Ascending aorta (tissue), 2 donors: ENCODE measurements around the gene MYO1D. TPM values are rescaled to one million over a fixed set of nuclear protein-coding genes. Genes with fewer than 3 reads are reported as not detected.
"Not testable (repeated sequence)": the region's sequence is repeated elsewhere in the genome, so short reads cannot be mapped to it uniquely, and the experiment has no call there.

ENCODE experiments used
- DNase-seq, 2 donors: peaks; one replicate each; pipeline ENCODE4 v3.0.0-alpha.2; 2019; ENCODE audit warnings: low spot score in 2 of 2
- H3K27ac ChIP-seq, 2 donors: fragments of 200-600 bp; sonication (generic); one replicate each; pipeline ENCODE4 v1.5.1; 2016 to 2017; ENCODE audit warnings: mild to moderate bottlenecking in 1 of 2
- H3K27me3 ChIP-seq: fragments of 200-600 bp; sonication (generic); one replicate; pipeline ENCODE4 v1.5.1; 2017
- H3K36me3 ChIP-seq, 2 donors: fragments of 200-600 bp; sonication (generic); one replicate each; pipeline ENCODE4 v1.5.1; 2016
- H3K4me1 ChIP-seq, 2 donors: fragments of 200-600 bp; sonication (generic); one replicate each; pipeline ENCODE4 v1.5.1; 2016 to 2017; ENCODE audit warnings: mild to moderate bottlenecking in 1 of 2
- H3K4me3 ChIP-seq, 2 donors: fragments of 200-600 bp; sonication (generic); one replicate each; pipeline ENCODE4 v1.5.1; 2016 to 2017; ENCODE audit warnings: mild to moderate bottlenecking in 1 of 2
- H3K9me3 ChIP-seq, 2 donors: fragments of 200-600 bp; sonication (generic); one replicate each; pipeline ENCODE4 v1.5.1; 2016
- intact Hi-C: fragments of 100-400 bp; cut with DNase I; formaldehyde crosslinking; loops from one replicate; pipeline ENCODE4 v1.15.1; 2023
- total RNA-seq: library from RNA; depleted of rRNA; stranded (reverse); fragments of >200 nt; gene quantifications from one replicate; pipeline ENCODE4 v1.1.0, GENCODE V29; 2016
- TF ChIP-seq, protein P1 (sequence below), 3 experiments: fragments of 200-600 bp in 2 of 3; fragments of 450-650 bp in 1 of 3; sonication (generic) in 2 of 3; IDR thresholded peaks; one replicate each; pipeline ENCODE4 v1.5.1; 2016 to 2019; ENCODE audit warnings: antibody characterized with exemption in 3 of 3, mild to moderate bottlenecking in 1 of 3, moderate library complexity in 1 of 3

Gene MYO1D
- total RNA-seq = 105 TPM

DNA sequence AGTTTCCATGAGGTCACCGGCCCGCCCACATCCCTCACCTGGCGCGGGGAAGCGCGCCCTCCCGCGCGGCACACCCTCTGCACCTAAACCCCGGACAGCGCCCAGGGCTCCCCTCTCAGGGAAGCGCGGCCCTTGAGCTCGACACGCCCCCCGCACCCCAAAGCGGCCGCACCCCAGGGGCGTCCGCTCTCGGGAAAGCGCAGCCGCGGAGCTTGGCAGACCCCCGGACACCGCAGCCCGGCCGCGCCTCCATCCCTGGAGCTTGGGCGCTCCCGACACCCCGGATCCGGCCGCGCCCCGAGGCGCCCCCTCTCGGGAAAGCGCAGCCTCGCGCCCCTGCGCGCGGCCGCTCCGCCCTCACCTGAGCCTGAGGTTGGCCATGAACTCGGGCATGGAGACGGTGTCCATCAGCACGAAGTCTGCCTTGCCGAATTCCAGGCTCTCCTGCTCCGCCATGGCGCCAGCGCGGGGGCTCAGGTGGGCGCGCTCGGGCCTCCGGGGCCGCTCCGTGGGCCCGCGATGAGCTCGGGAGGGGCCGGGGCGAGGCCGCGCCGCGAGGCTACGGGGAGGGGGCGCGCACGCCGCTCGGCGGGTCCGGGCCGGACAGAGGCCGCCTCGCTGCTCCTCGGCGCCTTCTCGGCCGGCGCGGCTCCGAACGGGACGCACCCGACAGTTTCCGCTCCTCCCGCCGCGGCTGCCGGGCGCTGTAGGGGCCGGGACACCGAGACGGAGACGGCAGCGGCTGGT lies at the start of gene MYO1D:
MYO1D (minus strand) TSS at position 708 of the 747 bp plus-strand sequence; CDS start at position 456, 252 bp downstream.
- intact Hi-C loops = loop anchor here (1.0 to 10.0 kb wide), 7 partner anchors 34 to 394 kb away; no protein-coding TSS in a partner anchor
- Histone ChIP-seq H3K4me3 (peak within 1 kb of the TSS; percentile 85 to 93), H3K4me1 (peaks cover 5 to 26% of the 10 kb centered on the region in 2 donors), H3K27ac (peak within 1 kb of the TSS; percentile 96 to 98), H3K9me3 (no peaks in the 10 kb centered on the region), H3K36me3 (no peaks in the 10 kb centered on the region), H3K27me3 (no peaks in the 10 kb centered on the region)
- TF ChIP-seq, protein P1, sequence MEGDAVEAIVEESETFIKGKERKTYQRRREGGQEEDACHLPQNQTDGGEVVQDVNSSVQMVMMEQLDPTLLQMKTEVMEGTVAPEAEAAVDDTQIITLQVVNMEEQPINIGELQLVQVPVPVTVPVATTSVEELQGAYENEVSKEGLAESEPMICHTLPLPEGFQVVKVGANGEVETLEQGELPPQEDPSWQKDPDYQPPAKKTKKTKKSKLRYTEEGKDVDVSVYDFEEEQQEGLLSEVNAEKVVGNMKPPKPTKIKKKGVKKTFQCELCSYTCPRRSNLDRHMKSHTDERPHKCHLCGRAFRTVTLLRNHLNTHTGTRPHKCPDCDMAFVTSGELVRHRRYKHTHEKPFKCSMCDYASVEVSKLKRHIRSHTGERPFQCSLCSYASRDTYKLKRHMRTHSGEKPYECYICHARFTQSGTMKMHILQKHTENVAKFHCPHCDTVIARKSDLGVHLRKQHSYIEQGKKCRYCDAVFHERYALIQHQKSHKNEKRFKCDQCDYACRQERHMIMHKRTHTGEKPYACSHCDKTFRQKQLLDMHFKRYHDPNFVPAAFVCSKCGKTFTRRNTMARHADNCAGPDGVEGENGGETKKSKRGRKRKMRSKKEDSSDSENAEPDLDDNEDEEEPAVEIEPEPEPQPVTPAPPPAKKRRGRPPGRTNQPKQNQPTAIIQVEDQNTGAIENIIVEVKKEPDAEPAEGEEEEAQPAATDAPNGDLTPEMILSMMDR (IDR thresholded peaks at IDR 0.05) = peak; percentile 18 to 59 (median 26)
- peak; percentile 21 to 70 for DNase-seq

DNA sequence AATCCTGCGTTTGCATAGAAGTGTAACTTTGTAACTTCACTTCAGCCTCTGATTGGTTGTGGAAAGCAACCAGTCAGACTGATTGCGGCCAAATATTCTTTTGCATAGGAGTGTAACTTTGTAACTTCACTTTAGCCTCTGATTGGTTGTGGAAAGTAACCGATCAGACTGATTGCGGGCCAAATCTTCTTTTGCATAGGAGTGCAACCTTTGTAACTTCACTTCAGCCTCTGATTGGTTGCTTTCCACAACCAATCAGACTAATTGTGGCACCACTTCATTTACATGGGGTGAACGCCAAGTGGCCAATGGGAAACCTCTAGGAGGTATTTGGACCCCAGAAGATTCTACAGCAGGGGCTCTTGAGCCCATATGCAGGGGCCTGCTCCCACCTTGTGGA lies 49.3 kb upstream of the MYO1D start:
- Histone ChIP-seq H3K4me3 (no peak overlapping the region), H3K4me1 (peaks cover 3 to 10% of the 10 kb centered on the region in 2 donors), H3K36me3 (no peaks in the 10 kb centered on the region), H3K27ac (no peak overlapping the region), H3K9me3 (no peaks in the 10 kb centered on the region), H3K27me3 (no peaks in the 10 kb centered on the region)
- no peak for DNase-seq
- intact Hi-C loops = loop anchor here (5.0 kb wide), 2 partner anchors 269 to 429 kb away; no protein-coding TSS in a partner anchor
- TF ChIP-seq, protein P1 (IDR thresholded peaks at IDR 0.05) = no peak

DNA sequence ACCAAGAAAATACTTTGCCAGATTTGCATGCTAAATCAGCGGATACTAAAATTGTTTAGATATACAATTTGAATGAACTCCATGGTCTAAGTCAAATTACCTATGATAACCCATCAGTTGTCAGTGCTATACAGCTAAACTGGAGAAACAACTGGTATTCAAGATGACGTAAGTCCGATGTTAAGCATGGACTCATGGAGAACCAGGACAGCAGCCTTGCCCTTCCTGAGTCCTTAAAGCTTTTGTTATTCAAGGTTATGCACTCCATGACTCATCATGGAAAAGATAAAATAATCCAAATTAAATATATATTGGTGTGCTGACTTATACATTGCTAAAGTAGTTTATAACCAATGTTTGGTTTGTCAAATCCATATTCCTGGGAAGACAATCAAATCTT lies 47.0 kb upstream of the MYO1D start:
- intact Hi-C loops = not testable (repeated sequence)

DNA sequence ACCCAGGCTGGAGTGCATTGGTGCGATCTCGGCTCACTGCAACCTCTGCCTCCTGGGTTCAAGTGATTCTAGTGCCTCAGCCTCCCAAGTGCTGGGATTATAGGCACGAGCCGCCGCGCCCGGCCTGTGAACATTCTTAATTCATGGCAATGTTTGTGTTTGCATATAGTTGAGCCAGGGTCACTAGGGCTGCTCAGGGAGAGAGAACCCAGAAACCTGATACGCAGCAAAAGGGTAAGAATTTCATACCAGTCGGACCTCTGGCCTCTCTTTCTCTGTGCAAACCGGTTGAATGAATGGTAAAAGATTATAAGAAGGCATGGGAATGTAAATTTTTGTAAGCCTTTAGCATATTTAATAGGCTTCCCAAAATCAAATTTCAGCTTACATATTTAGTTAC lies 44.1 kb upstream of the MYO1D start:
- Histone ChIP-seq H3K4me3 (no peak overlapping the region), H3K27ac (no peak overlapping the region), H3K9me3 (no peaks in the 10 kb centered on the region), H3K36me3 (no peaks in the 10 kb centered on the region), H3K4me1 (no peaks in the 10 kb centered on the region), H3K27me3 (no peaks in the 10 kb centered on the region)
- intact Hi-C loops = no loop called here
- DNase-seq = no peak
- TF ChIP-seq, protein P1 (IDR thresholded peaks at IDR 0.05) = no peak

More for the DNA sequence above, 47.0 kb upstream of the MYO1D start:
- H3K27me3 ChIP-seq, H3K4me3 ChIP-seq, H3K27ac ChIP-seq, H3K9me3 ChIP-seq, DNase-seq, H3K36me3 ChIP-seq, H3K4me1 ChIP-seq: not testable (repeated sequence)

DNA sequence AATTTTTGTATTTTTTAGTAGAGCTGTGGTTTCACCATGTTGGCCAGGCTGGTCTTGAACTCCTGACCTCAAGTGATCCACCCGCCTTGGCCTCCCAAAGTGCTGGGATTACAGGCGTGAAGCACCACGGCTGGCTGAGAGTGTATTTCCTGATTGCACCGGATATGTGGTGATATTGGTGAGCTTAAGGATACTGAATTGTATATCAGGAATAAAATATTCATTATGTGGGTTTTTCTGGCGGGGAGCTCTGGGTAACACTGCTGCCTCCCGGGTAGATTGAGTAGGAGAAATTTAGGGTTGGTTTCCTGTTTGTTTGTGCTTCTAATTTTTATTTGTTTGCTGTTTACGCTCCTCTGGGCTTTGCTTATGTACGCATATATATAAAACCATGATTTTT lies 43.4 kb upstream of the MYO1D start:
- Histone ChIP-seq H3K4me1 (no peaks in the 10 kb centered on the region), H3K4me3 (no peak overlapping the region), H3K27ac (no peak overlapping the region), H3K36me3 (no peaks in the 10 kb centered on the region), H3K9me3 (no peaks in the 10 kb centered on the region), H3K27me3 (no peaks in the 10 kb centered on the region)
- intact Hi-C loops = no loop called here
- no peak for DNase-seq
- TF ChIP-seq, protein P1 (IDR thresholded peaks at IDR 0.05) = no peak

DNA sequence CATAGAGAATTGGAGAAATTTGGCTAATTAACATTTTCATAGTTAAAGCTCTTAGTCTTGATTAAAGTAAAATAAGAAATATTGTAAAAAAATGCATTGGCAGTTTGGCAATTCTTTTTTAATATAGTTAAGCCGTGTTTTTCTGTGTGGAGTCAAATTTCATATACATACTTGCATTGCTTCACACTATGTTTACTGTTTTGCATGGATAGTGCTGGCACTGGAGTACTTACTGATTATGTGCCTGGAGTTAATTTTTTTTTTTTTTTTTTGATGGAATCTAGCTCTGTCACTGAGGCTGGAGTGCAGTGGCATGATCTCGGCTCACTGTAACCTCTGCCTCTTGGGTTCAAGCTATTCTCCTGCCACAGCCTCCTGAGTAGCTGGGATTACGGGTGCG lies 43.0 kb upstream of the MYO1D start:
- intact Hi-C loops, H3K27ac ChIP-seq, H3K36me3 ChIP-seq, H3K9me3 ChIP-seq, H3K27me3 ChIP-seq, H3K4me1 ChIP-seq, H3K4me3 ChIP-seq, DNase-seq: not testable (repeated sequence)
